ENCODE results near the gene PTPRF.
"Not testable (repeated sequence)": the region's sequence is repeated elsewhere in the genome, so short reads cannot be mapped to it uniquely, and the experiment has no call there.

PTPRF gene

GRCh38 chr1:43530483-43531106 is at the start of gene PTPRF:
Gene PTPRF, plus strand, starts transcription at chr1:43530883. Its CDS starts 14,193 bp downstream, at chr1:43545076.
- peak; percentile 85 for DNase-seq

- DNase-seq: no peak
Observed at GRCh38 chr1:43481491-43481890, 49.2 kb upstream of the PTPRF start.

- DNase-seq: no peak
Observed at GRCh38 chr1:43482215-43482614, 48.5 kb upstream of the PTPRF start.

- DNase-seq: no peak
Observed at GRCh38 chr1:43484367-43484766, 46.3 kb upstream of the PTPRF start.

GRCh38 chr1:43488165-43488564 is 42.5 kb upstream of the PTPRF start:
- no peak for DNase-seq

- no peak for DNase-seq
Observed at GRCh38 chr1:43491061-43491460, 39.6 kb upstream of the PTPRF start.

- no peak for DNase-seq
Observed at GRCh38 chr1:43492826-43493225, 37.9 kb upstream of the PTPRF start.

GRCh38 chr1:43493661-43494450 is 36.8 kb upstream of the PTPRF start:
- no peak for DNase-seq

GRCh38 chr1:43495204-43495603 is 35.5 kb upstream of the PTPRF start:
- DNase-seq: no peak

GRCh38 chr1:43499898-43500297 is 30.8 kb upstream of the PTPRF start:
- DNase-seq: no peak

GRCh38 chr1:43501806-43502205 is 28.9 kb upstream of the PTPRF start:
- not testable (repeated sequence) for DNase-seq

- no peak for DNase-seq
Observed at GRCh38 chr1:43503534-43503933, 27.1 kb upstream of the PTPRF start.

GRCh38 chr1:43505077-43505780 is 25.5 kb upstream of the PTPRF start:
- DNase-seq: no peak

GRCh38 chr1:43506233-43506632 is 24.4 kb upstream of the PTPRF start:
- DNase-seq: no peak

GRCh38 chr1:43507296-43508295 is 23.1 kb upstream of the PTPRF start:
- DNase-seq: no peak

GRCh38 chr1:43509007-43509739 is 21.5 kb upstream of the PTPRF start:
- DNase-seq: no peak

GRCh38 chr1:43509740-43510375 is 20.8 kb upstream of the PTPRF start:
- DNase-seq: no peak

GRCh38 chr1:43510621-43511020 is 20.1 kb upstream of the PTPRF start:
- peak; percentile 26 for DNase-seq

- DNase-seq: no peak
Observed at GRCh38 chr1:43511394-43511793, 19.3 kb upstream of the PTPRF start.

GRCh38 chr1:43512133-43512532 is 18.6 kb upstream of the PTPRF start:
- no peak for DNase-seq

- no peak for DNase-seq
Observed at GRCh38 chr1:43512681-43513080, 18.0 kb upstream of the PTPRF start.
